Bronchial epithelial cell (primary cell): ENCODE measurements around the gene SCAMP5. TPM values are rescaled to one million over a fixed set of nuclear protein-coding genes. Genes with fewer than 3 reads are reported as not detected.

ENCODE experiments used
- DNase-seq: peaks from one replicate; pipeline ENCODE4 v3.0.0-alpha.2; 2010; ENCODE audit warnings: low read depth
- FAIRE-seq: peaks from 2 replicates; lab custom pipeline; 2011; peaks lifted over from hg19 to GRCh38; lab: Jason Lieb, UNC
- H3K27me3 ChIP-seq: 2 replicates; pipeline ENCODE4 v1.5.1; 2011; ENCODE audit warnings: low read length; ENCODE audit not compliant: control insufficient read depth, insufficient read depth
- H3K36me3 ChIP-seq: 2 replicates; pipeline ENCODE4 v1.5.1; 2011; ENCODE audit warnings: low read length; ENCODE audit not compliant: control insufficient read depth, insufficient read depth
- H3K4me3 ChIP-seq: 2 replicates; pipeline ENCODE4 v1.5.1; 2011; ENCODE audit warnings: mild to moderate bottlenecking, low read depth, low read length, control low read depth
- total RNA-seq: library from RNA; depleted of rRNA; stranded (reverse); fragments of >200 nt; gene quantifications from 2 replicates; pipeline ENCODE4 v1.2.1, GENCODE V29; 2014
- TF ChIP-seq, protein P1 (sequence below): IDR thresholded peaks from 2 replicates; pipeline ENCODE4 v1.5.1; 2011; ENCODE audit warnings: mild to moderate bottlenecking, moderate library complexity, low read length, control low read depth, inconsistent platforms; ENCODE audit not compliant: insufficient read depth, severe bottlenecking

SCAMP5 gene
- total RNA-seq, 1 donor from 2014 or later: 1.3 TPM

- Histone ChIP-seq H3K36me3 (no peaks in the 10 kb centered on the region), H3K4me3 (no peak overlapping the region), H3K27me3 (no peaks in the 10 kb centered on the region)
- FAIRE-seq (no peak), DNase-seq (no peak)
- TF ChIP-seq, protein P1, sequence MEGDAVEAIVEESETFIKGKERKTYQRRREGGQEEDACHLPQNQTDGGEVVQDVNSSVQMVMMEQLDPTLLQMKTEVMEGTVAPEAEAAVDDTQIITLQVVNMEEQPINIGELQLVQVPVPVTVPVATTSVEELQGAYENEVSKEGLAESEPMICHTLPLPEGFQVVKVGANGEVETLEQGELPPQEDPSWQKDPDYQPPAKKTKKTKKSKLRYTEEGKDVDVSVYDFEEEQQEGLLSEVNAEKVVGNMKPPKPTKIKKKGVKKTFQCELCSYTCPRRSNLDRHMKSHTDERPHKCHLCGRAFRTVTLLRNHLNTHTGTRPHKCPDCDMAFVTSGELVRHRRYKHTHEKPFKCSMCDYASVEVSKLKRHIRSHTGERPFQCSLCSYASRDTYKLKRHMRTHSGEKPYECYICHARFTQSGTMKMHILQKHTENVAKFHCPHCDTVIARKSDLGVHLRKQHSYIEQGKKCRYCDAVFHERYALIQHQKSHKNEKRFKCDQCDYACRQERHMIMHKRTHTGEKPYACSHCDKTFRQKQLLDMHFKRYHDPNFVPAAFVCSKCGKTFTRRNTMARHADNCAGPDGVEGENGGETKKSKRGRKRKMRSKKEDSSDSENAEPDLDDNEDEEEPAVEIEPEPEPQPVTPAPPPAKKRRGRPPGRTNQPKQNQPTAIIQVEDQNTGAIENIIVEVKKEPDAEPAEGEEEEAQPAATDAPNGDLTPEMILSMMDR: no peak
Measured at GRCh38 chr15:75032395-75032794, 37.0 kb downstream of the SCAMP5 start.

- FAIRE-seq (no peak), DNase-seq (no peak)
- Histone ChIP-seq H3K36me3 (no peaks in the 10 kb centered on the region), H3K27me3 (no peaks in the 10 kb centered on the region), H3K4me3 (no peak overlapping the region)
- TF ChIP-seq, protein P1: no peak
Measured at GRCh38 chr15:75033809-75034208, 38.4 kb downstream of the SCAMP5 start.

GRCh38 chr15:75034615-75035014, 39.3 kb downstream of the SCAMP5 start:
- no peaks in the 10 kb centered on the region for H3K36me3 ChIP-seq
- DNase-seq (no peak), FAIRE-seq (no peak)
- no peaks in the 10 kb centered on the region for H3K27me3 ChIP-seq
- TF ChIP-seq, protein P1: no peak
- H3K4me3 ChIP-seq: no peak overlapping the region

DNA sequence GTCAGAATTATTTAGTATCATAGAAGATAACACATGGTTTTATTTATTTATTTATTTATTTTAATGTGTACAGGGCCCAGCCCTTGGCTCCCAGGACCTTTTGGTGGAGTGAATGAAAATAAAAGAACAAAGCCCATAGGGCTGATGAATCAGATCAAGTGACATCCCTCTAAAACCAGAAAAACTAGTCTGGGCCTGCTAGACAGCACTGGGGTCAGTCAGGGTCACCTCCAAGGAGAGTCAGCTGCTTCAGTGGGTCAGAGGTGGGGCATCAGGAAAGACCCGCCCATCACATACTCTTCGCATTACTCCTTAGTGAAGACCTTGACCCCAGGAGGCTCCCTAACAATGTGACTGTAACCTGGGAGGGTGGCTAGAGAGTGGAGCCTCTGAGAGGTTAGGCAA, 40.9 kb downstream of the SCAMP5 start:
- Histone ChIP-seq H3K4me3 (no peak overlapping the region), H3K27me3 (no peaks in the 10 kb centered on the region), H3K36me3 (no peaks in the 10 kb centered on the region)
- TF ChIP-seq, protein P1: no peak
- FAIRE-seq: no peak
- peak; percentile 78 for DNase-seq

GRCh38 chr15:75037685-75038084, 42.3 kb downstream of the SCAMP5 start:
- no peak for FAIRE-seq
- H3K36me3 ChIP-seq: no peaks in the 10 kb centered on the region
- H3K4me3 ChIP-seq: no peak overlapping the region
- no peaks in the 10 kb centered on the region for H3K27me3 ChIP-seq
- peak; percentile 19 for DNase-seq
- TF ChIP-seq, protein P1: no peak

GRCh38 chr15:75038231-75038630, 42.9 kb downstream of the SCAMP5 start:
- no peak overlapping the region for H3K4me3 ChIP-seq
- DNase-seq: no peak
- FAIRE-seq: no peak
- peaks cover 2% of the 10 kb centered on the region for H3K36me3 ChIP-seq
- H3K27me3 ChIP-seq: no peaks in the 10 kb centered on the region
- TF ChIP-seq, protein P1: no peak
